Measurements from ENCODE around the gene STXBP6.

The STXBP6 gene

DNA sequence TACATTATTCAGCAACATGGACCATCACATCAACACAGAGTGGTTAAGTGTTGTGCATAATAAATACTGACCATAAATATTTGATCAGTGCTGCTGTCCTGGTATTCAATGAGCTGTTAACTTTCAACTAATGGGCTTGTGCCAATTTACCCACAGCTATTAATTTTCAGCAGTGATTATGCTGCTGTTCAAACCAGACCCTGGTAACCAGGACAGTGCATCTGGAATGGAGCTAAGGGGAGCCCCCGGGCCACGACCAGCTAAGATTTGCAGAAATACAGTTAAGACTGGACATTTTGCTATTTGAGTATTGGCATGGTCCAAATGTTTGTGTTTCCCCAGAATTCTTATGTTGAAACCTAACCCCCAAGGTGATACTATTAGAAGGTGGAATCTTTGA, 235.6 kb downstream of the STXBP6 start:
- TF ChIP-seq, protein P1, sequence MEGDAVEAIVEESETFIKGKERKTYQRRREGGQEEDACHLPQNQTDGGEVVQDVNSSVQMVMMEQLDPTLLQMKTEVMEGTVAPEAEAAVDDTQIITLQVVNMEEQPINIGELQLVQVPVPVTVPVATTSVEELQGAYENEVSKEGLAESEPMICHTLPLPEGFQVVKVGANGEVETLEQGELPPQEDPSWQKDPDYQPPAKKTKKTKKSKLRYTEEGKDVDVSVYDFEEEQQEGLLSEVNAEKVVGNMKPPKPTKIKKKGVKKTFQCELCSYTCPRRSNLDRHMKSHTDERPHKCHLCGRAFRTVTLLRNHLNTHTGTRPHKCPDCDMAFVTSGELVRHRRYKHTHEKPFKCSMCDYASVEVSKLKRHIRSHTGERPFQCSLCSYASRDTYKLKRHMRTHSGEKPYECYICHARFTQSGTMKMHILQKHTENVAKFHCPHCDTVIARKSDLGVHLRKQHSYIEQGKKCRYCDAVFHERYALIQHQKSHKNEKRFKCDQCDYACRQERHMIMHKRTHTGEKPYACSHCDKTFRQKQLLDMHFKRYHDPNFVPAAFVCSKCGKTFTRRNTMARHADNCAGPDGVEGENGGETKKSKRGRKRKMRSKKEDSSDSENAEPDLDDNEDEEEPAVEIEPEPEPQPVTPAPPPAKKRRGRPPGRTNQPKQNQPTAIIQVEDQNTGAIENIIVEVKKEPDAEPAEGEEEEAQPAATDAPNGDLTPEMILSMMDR (IDR thresholded peaks at IDR 0.05; ENCODE audit: low read depth, low read length) = no peak
- no peaks in the 10 kb centered on the region for H3K4me1 ChIP-seq

DNA sequence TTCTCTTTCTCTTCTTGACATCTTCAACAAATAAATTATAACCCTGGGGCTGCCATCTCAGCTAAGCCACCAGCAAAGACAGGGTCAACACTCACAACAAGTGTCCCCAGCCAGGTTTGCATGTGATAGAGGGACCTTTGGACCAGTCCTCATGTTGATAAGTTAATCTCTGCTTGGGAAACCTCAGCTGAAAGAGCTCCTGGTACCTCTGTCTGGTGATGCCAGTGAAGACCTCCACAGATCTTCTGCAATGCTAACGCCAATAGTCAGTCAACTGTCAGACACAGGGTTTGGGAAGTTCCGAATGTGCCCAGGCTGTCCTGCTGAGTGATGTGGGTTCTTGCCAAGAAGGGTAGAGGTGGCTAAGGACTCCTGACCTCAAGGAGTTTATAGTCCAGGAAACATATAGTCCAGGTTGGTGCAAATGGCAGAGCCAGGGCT, 236.1 kb downstream of the STXBP6 start:
- Histone ChIP-seq H3K9me3 (no peaks in the 10 kb centered on the region), H3K27me3 (peaks cover 3% of the 10 kb centered on the region), H3K4me1 (no peaks in the 10 kb centered on the region), H3K4me3 (ENCODE audit: low read depth, low read length) (no peak overlapping the region), H3K36me3 (no peaks in the 10 kb centered on the region)
- no peak for DNase-seq
- TF ChIP-seq, protein P1 (IDR thresholded peaks at IDR 0.05; ENCODE audit: low read depth, low read length) = no peak

More for the DNA sequence above, 235.6 kb downstream of the STXBP6 start:
- Histone ChIP-seq H3K27me3 (peaks cover 3% of the 10 kb centered on the region), H3K4me3 (ENCODE audit: low read depth, low read length) (no peak overlapping the region), H3K9me3 (no peaks in the 10 kb centered on the region), H3K36me3 (no peaks in the 10 kb centered on the region)
- DNase-seq = no peak

GRCh38 chr14:24813089-24813815, 236.7 kb downstream of the STXBP6 start:
- H3K4me3 ChIP-seq (ENCODE audit: low read depth, low read length) = no peak overlapping the region
- peaks cover 3% of the 10 kb centered on the region for H3K27me3 ChIP-seq
- no peaks in the 10 kb centered on the region for H3K4me1 ChIP-seq
- TF ChIP-seq, protein P1 (IDR thresholded peaks at IDR 0.05; ENCODE audit: low read depth, low read length) = no peak
- no peaks in the 10 kb centered on the region for H3K36me3 ChIP-seq
- H3K9me3 ChIP-seq = no peaks in the 10 kb centered on the region
- no peak for DNase-seq

GRCh38 chr14:24809135-24809534, 240.8 kb downstream of the STXBP6 start:
- no peaks in the 10 kb centered on the region for H3K4me1 ChIP-seq
- H3K4me3 ChIP-seq (ENCODE audit: low read depth, low read length) = no peak overlapping the region
- H3K9me3 ChIP-seq = no peaks in the 10 kb centered on the region
- H3K27me3 ChIP-seq = peaks cover 4% of the 10 kb centered on the region
- no peak for DNase-seq
- H3K36me3 ChIP-seq = no peaks in the 10 kb centered on the region
- TF ChIP-seq, protein P1 (IDR thresholded peaks at IDR 0.05; ENCODE audit: low read depth, low read length) = no peak

- H3K4me3 ChIP-seq (ENCODE audit: low read depth, low read length) = no peak overlapping the region
- no peaks in the 10 kb centered on the region for H3K36me3 ChIP-seq
- peaks cover 4% of the 10 kb centered on the region for H3K27me3 ChIP-seq
- no peaks in the 10 kb centered on the region for H3K9me3 ChIP-seq
- H3K4me1 ChIP-seq = no peaks in the 10 kb centered on the region
- TF ChIP-seq, protein P1 (IDR thresholded peaks at IDR 0.05; ENCODE audit: low read depth, low read length) = no peak
- DNase-seq = no peak
These were observed 241.5 kb downstream of the STXBP6 start for GRCh38 chr14:24808412-24808811.

DNA sequence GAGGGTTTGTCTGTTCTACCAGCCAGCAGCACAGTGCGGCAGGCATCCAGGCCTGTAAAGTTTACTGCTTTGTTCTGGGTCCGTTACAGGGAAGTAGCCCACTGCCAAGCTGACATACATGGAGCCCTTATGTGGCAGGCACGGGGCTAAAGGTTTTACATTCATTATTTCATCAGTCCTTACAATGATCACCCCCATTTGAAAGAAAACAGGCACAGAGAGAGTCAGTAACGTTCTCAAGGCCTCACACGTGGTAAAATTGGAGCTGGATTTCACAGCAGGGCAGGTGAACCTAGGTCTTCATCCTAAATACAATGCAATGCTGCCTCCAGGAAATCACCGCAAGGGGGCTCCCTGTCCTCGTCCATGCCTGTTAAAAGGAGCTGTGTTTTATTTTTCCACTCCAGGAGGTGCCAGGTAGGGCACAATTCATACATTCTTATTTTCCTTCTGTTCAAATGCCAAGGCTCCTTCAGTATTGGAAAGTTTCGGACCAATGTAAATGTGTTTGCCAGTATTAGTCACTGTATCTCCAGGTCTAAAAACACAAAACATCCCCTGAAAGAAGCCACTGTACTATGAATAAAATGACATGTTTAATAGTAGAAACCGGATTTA, 243.8 kb downstream of the STXBP6 start:
- no peak overlapping the region for H3K4me3 ChIP-seq (ENCODE audit: low read depth, low read length)
- peaks cover 4% of the 10 kb centered on the region for H3K27me3 ChIP-seq
- peak; percentile 61 for DNase-seq
- H3K9me3 ChIP-seq = no peaks in the 10 kb centered on the region
- TF ChIP-seq, protein P1 (IDR thresholded peaks at IDR 0.05; ENCODE audit: low read depth, low read length) = peak; percentile 80
- H3K4me1 ChIP-seq = no peaks in the 10 kb centered on the region
- no peaks in the 10 kb centered on the region for H3K36me3 ChIP-seq

All from BE2C (cell line).